Measurements from ENCODE around the gene GLRA2. TPM values are rescaled to one million over a fixed set of nuclear protein-coding genes. Genes with fewer than 3 reads are reported as not detected.

The GLRA2 gene
- total and polyA plus RNA-seq, 7 experiments from 2014 or later: not detected

DNA sequence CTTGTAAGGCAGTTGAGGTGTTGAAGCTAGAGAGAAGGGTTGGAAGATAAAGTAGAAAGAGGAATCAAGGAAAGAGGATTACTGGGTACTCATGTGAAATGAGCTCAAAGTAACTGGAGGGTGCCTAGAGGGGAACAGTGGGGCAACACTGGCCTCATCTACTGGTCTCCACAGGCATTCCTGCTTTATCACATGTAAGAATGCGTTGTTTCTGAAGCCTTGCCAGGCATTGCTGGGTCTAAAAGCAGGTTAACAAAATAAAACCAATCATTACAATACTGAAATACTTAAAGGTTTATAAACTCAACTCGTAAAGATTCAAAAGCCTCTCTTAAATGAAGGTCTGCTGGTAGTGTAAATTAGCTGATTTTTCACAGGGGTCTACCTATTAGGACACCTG, 247.6 kb downstream of the GLRA2 start:
- Mint-ChIP-seq H3K4me1 (peaks cover 0 to 2% (median 0%) of the 10 kb centered on the region in 7 donors), H3K9me3 (peaks cover 0 to 1% (median 0%) of the 10 kb centered on the region in 11 donors), H3K27ac (no peak overlapping the region), H3K4me3 (no peak overlapping the region), H3K36me3 (no peaks in the 10 kb centered on the region), H3K27me3 (peaks cover 0 to 5% (median 0%) of the 10 kb centered on the region in 5 donors)
- CTCF ChIA-PET: no interaction called here
- POLR2A ChIA-PET: no interaction called here
- Histone ChIP-seq H3K4me3 (ENCODE audit: low read length) (no peak overlapping the region), H3K4me1 (ENCODE audit: control insufficient read depth in 2 of 2, insufficient read depth in 2 of 2, low read length in 2 of 2) (no peaks in the 10 kb centered on the region), H3K36me3 (ENCODE audit: control insufficient read depth in 2 of 3, insufficient read depth in 3 of 3, low read length in 3 of 3) (no peaks in the 10 kb centered on the region), H3K27ac (ENCODE audit: low read depth, low read length) (no peak overlapping the region), H3K27me3 (ENCODE audit: control insufficient read depth in 2 of 2, insufficient read depth in 2 of 2, low read length in 2 of 2) (no peaks in the 10 kb centered on the region), H3K9me3 (ENCODE audit: control insufficient read depth in 2 of 3, low read length in 3 of 3) (no peaks in the 10 kb centered on the region)
- intact Hi-C loops (cut with micrococcal nuclease): no loop called here
- ATAC-seq (no peak), DNase-seq (no peak)

DNA sequence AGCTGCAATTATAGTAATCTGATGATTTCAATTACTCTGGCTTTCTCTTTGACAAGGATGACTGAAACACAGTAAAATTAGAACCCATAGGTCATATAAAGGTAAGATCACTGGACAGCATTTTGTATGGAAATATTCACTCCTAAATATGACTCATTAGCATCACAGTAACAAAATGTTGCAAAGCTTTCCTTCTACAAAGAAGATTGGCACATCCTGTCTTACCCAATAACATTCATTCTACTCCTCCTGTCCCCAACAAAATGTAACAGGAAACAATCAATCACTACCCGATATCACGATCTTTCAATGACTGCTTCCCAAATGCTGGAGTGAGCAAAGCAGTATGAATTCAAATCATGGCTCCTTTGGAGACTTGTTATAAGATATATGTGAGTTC, 248.2 kb downstream of the GLRA2 start:
- no peak for ATAC-seq
- H3K4me3 ChIP-seq (ENCODE audit: low read length): no peak overlapping the region
- H3K4me3 Mint-ChIP-seq: no peak overlapping the region
- intact Hi-C loops (cut with micrococcal nuclease): no loop called here
- peaks cover 0 to 5% (median 0%) of the 10 kb centered on the region in 5 donors for H3K27me3 Mint-ChIP-seq
- no peaks in the 10 kb centered on the region for H3K9me3 ChIP-seq (ENCODE audit: control insufficient read depth in 2 of 3, low read length in 3 of 3)
- peaks cover 0 to 2% (median 0%) of the 10 kb centered on the region in 7 donors for H3K4me1 Mint-ChIP-seq
- H3K27ac ChIP-seq (ENCODE audit: low read depth, low read length): no peak overlapping the region
- ChIA-PET POLR2A (no interaction called here), CTCF (no interaction called here)
- H3K36me3 Mint-ChIP-seq: no peaks in the 10 kb centered on the region
- no peaks in the 10 kb centered on the region for H3K36me3 ChIP-seq (ENCODE audit: control insufficient read depth in 2 of 3, insufficient read depth in 3 of 3, low read length in 3 of 3)
- H3K9me3 Mint-ChIP-seq: peaks cover 0 to 1% (median 0%) of the 10 kb centered on the region in 11 donors
- no peaks in the 10 kb centered on the region for H3K27me3 ChIP-seq (ENCODE audit: control insufficient read depth in 2 of 2, insufficient read depth in 2 of 2, low read length in 2 of 2)
- no peak for DNase-seq
- no peak overlapping the region for H3K27ac Mint-ChIP-seq
- no peaks in the 10 kb centered on the region for H3K4me1 ChIP-seq (ENCODE audit: control insufficient read depth in 2 of 2, insufficient read depth in 2 of 2, low read length in 2 of 2)

DNA sequence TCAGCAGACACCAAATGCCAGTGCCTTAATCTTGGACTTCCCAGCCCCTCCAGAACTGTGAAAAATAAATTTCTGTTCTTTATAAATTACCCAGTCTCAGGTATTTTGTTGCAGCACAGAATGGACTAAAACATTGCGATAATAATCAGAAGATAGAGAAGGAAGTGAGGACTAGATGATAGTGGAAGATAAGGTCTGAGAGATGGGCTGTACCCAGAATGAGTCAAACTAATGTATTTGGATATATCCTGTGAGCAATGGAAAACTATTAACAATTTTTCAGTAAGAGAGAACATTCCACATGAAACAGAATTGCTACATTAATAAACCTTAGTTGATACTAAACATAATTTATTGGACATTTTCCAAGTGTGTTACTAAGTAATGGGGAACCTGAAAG, 250.2 kb downstream of the GLRA2 start:
- no peak for ATAC-seq
- DNase-seq: no peak
- intact Hi-C loops (cut with micrococcal nuclease): no loop called here
- H3K4me3 Mint-ChIP-seq: no peak overlapping the region
- no peak overlapping the region for H3K4me3 ChIP-seq (ENCODE audit: low read length)
- no peaks in the 10 kb centered on the region for H3K9me3 ChIP-seq (ENCODE audit: control insufficient read depth in 2 of 3, low read length in 3 of 3)
- POLR2A ChIA-PET: no interaction called here
- peaks cover 0 to 4% (median 0%) of the 10 kb centered on the region in 5 donors for H3K27me3 Mint-ChIP-seq
- H3K27ac Mint-ChIP-seq: no peak overlapping the region
- peaks cover 0 to under 1% (median 0%) of the 10 kb centered on the region in 11 donors for H3K9me3 Mint-ChIP-seq
- H3K27me3 ChIP-seq (ENCODE audit: control insufficient read depth in 2 of 2, insufficient read depth in 2 of 2, low read length in 2 of 2): no peaks in the 10 kb centered on the region
- CTCF ChIA-PET: no interaction called here
- no peak overlapping the region for H3K27ac ChIP-seq (ENCODE audit: low read depth, low read length)
- no peaks in the 10 kb centered on the region for H3K4me1 ChIP-seq (ENCODE audit: control insufficient read depth in 2 of 2, insufficient read depth in 2 of 2, low read length in 2 of 2)
- peaks cover 0 to 2% (median 0%) of the 10 kb centered on the region in 7 donors for H3K4me1 Mint-ChIP-seq
- H3K36me3 Mint-ChIP-seq: no peaks in the 10 kb centered on the region
- H3K36me3 ChIP-seq (ENCODE audit: control insufficient read depth in 2 of 3, insufficient read depth in 3 of 3, low read length in 3 of 3): no peaks in the 10 kb centered on the region
